ENCODE results near the gene PIP4P1.

- TF ChIP-seq CTCF (conservative IDR thresholded peaks at IDR 0.05 in 1 of 2, IDR thresholded peaks at IDR 0.05 in 1 of 2; ENCODE audit: extremely low read depth in 1 of 2, insufficient read depth in 1 of 2, low read depth in 1 of 2, low read length in 2 of 2): no peak
- no peak for TF ChIP-seq EZH2 (IDR thresholded peaks at IDR 0.05; ENCODE audit: borderline replicate concordance, low read length)
Observed at GRCh38 chr14:20427231-20428009, 33.8 kb downstream of the PIP4P1 start.

All from mammary epithelial cell (primary cell).